SH-SY5Y (cell line): ENCODE results near the gene PRDM16.

ENCODE experiments used
- GATA2 ChIP-seq: IDR thresholded peaks from 2 replicates; pipeline ENCODE4 v1.6.1; 2011; ENCODE audit warnings: mild to moderate bottlenecking, low read depth, low read length
- GATA3 ChIP-seq: IDR thresholded peaks from 2 replicates; pipeline ENCODE4 v1.6.1; 2011; ENCODE audit warnings: low read depth, mild to moderate bottlenecking, low read length, moderate library complexity

GRCh38 chr1:3336641-3337630 is 267.9 kb downstream of the PRDM16 start:
- TF ChIP-seq GATA3 (no peak), GATA2 (no peak)
